Urothelium cell line (cell line): Measurements from ENCODE around the gene NFIA.

Experiments used
- DNase-seq: peaks from one replicate; pipeline ENCODE4 v3.0.0; 2011; ENCODE audit warnings: low spot score, mixed read lengths
- FAIRE-seq: peaks from 2 replicates; lab custom pipeline; 2011; peaks lifted over from hg19 to GRCh38; lab: Jason Lieb, UNC

NFIA gene

DNA sequence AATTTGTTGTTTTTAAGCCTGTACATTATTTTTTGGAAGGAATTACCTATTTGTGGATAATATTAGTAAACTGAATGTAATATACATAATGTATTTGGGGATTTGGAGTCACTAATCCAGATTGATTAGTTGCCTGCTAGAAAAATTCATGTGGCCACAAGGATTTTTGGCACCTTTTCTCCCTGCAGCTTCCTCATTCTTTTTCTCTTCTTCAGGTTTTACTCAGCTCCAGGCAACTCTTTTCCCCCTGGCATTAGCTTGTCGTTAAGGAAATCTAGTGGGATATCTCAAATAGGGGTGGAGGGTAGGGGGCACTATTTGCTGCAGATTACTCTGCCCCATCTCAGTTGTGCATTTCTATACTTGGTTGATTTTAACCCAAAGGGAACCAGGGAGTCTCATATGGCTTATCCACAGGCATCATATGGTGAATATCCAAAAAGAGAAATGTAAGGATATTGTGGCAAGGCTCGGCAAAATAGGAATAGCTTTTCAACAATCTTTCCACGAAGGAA, 203.1 kb downstream of the NFIA start:
- DNase-seq: no peak
- no peak for FAIRE-seq

DNA sequence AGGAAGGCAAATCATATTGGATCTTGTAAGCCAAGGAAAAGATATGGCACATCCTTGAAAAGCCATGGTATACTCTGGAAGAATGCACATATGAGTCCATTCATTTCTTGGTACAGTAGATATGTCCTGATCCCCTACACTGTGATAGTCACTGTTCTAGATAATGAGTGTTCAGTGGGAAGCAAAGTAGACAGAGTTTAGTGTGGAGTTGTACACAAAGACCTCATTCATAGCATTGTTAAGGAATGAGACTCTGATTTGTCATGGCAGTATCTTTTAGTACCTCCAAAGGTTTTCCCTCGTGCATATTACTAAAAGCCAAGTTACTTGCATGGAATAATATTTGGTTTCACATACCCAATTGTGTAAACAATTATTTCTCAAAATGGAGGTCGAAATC, 204.7 kb downstream of the NFIA start:
- DNase-seq (peak; percentile 29), FAIRE-seq (no peak)

DNA sequence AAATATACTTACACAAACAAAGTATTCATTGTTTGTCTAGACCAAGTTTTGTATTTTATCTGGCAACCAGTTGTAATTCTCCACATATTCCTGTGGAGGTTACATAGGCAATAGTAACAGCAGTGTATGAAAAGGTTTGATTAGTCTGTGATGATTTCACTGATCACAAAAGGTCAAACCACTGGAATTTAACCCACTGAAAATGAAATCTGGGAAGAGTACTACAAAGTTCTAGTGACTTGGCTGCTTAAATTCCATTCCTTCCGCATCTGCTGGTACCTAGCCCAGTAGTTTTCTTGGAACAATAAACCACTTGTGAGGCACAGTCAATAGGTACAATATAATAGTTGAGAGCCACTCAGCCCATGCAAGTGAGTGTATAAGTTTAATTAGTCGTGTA, 205.4 kb downstream of the NFIA start:
- DNase-seq (peak; percentile 70), FAIRE-seq (peak; percentile 61)

DNA sequence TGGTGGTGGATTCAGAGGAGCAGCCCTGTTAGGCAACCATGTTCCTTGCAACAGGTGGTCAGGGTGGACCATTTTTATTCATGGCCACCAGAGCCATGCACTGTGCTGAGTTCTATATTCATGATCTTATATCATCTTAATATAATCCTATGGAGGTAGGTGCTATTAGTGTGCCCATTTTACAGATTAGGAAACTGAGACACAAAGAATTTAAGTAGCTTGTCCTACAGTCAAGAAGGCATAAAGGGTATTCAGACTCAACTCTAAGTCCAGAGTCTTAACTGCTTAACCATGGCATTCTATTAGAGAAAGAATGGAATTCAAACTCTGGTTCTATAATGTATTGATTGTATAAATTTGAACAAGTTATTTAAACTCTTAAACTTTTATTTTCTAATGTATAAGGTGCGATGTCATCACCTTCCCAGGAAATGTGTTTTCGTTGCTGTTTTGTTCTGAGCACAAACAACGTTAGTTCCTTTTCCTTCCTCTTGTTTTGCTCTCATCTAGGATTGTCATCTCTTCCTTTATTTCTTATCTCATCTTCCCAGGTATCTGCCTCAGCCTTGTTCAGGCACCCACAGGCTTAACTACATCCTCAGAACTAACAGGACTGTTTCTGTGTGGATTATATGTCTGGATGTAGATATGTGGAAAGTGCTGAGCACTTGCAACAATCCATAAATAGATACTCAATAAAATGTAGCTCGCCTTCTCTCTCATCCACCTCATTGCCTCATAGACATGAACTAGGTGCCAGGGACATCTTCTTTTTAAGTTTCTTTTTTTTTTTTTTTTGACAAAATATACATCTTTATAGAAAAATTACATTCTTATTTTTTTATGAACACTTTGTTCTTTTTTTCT, 207.1 kb downstream of the NFIA start:
- no peak for FAIRE-seq
- no peak for DNase-seq

DNA sequence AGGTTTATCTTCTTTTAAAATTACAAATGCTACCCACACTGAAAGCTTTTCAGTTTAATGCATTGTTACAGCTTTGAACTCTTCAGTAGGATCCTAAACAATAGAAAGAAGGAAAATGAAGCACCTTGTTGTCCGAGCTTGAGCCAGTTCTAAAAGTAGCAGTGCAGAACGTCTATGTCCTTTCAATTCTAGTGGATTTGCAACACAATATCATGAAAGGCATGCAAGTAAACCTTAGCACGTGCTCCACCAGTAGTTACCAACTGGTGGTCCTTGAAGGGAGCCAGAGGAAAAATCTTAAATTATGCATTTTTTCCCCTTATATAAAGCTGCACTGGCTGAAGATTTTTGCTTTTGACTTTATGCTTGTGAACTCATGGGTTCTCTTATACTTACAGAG, 208.2 kb downstream of the NFIA start:
- FAIRE-seq (no peak), DNase-seq (no peak)

DNA sequence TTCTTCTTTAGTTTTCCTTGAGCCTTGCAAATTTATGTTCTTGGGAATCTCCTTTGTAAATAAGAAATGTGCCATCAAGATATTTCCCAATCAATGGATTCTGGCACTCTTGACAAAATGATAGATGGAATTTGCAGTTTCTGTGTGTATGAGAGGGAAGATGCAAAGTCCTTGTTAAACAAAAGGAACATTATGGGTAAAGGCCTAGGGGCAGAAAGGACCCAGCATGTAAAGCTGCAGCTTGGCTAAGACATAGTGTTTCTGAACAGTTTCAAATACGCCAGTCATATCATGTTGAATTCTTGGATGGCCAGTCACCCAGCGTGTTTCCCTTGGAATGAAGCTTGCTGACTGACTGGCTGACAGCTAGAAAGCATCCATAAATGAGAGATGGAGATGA, 210.8 kb downstream of the NFIA start:
- FAIRE-seq (no peak), DNase-seq (no peak)

DNA sequence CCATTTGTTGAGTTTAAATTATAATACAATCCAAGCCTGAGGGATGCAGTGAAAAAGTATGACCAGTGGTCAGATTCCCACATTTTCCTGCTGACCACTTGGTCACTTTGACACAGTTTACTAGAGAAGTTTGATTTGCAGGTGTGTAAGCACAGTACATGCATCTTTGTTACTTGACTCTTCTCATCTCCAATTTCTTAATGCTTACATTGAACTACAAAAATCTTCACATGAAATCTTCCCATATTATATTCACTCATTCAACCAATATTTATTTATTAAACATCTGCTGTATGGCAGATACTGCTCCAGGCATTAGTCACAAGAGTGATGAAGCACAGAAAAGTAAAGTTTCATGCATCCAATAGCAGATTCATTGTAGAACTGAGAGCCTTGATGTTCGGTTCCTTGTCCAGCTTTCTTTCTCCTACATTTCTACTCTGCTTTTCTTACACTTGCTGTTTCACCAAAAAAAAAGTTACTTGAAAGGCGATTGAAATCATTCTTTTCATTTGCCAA, 211.7 kb downstream of the NFIA start:
- DNase-seq: no peak
- no peak for FAIRE-seq

DNA sequence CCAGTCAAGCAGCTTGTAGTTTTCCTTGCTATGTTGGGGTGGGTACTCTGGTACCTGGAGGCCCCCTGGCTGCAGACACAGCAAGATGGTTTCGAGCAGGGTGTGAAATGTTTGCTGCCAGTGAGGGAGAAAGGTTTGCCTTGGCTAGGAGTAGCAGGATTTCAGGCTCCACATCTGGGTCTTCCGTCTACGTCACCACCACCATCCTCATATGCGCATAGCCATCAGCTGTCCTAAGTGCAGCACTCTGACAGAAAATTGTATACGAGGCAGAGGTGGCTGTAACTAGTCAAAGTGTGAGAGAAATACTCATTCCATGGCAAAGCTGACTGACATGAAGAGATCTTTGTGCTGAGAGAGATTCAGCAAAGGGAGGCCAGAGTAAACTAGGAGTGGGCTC, 212.6 kb downstream of the NFIA start:
- FAIRE-seq: no peak
- no peak for DNase-seq

DNA sequence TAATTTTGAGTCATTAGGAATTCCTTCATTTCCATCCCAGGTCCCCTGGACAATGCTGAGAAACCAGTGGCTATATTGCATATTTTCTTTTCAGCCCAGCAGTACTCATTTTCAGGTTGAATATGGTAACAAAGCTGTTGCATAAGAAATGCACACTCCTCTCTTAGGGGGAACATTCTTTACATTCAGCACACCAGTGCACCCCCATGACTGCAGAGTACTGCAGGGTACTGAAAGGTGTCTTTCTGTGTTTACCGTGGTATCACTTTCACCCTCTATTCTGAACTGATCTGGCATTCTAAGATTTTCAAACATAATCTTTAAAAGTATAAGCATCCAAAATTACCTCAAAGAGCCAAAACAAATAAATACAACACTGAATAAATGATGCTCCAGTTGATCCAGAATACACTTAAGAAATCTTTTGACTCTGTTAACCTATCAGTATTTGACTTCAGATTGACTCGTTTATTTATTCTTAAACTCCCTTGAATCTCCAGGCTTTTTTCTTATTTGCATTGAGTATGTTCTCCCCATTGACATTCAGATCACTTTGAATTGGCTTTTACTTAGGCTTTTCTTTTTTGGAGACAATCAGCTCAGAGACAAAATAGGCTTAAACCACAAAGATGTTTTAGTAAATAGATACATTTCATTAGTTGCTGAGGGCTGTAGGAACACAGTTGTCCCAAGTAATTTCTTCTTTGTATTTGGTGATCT, 213.6 kb downstream of the NFIA start:
- no peak for DNase-seq
- no peak for FAIRE-seq

DNA sequence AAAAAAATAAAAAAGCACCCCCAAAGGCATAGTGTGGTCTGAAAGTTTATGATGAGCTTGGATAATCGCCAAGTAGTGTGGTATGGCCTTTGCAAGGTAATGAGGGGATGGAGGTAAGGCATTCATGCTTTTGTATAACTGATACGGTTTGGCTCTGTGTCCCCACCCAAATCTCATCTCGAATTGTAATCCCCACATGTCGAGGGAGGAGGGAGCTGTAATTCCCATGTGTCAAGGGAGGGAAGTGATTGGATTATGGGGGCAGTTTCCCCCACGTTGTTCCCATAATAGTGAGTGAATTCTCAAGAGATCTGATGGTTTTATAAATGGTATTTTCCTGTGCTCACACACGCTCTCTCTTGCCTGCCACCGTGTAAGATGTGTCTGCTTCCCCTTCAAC, 215.5 kb downstream of the NFIA start:
- DNase-seq (no peak), FAIRE-seq (no peak)

DNA sequence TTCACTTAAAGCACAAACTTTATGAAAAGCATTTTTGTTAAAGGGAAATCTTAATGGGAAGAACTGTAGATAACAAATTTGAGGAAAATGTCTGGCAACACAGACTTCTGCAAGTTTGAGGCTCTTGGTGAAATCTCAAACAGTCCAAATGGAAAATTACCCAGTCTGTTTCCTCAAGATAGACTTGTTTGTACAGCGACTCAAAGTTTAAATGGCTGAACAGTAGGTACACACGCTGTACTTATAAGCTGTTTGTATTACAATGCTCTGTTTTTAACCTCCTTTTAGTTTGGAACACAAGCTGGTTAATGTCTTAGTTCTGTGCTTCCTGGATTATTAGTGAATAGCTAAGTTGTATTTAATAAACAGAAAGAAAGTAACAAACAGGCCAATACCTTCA, 217.1 kb downstream of the NFIA start:
- no peak for DNase-seq
- no peak for FAIRE-seq

DNA sequence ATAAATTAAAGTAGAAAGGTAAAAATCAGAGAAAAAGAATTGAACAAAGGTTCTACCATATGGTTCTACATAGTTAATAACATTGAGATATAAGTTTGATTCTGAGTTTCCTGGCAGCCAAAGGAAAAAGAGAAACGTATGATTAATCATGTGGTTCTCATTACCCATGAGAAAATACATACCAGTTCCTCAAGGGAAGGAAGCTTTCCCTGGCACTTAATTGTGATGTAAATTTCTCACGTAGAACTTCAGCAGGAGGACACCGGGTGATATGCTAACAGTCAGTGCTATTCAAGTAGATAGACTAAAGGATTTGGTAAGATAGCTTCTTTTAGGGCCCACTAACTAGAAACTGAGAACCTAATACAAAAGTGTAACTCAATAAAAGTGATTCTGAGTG, 218.5 kb downstream of the NFIA start:
- no peak for DNase-seq
- no peak for FAIRE-seq

DNA sequence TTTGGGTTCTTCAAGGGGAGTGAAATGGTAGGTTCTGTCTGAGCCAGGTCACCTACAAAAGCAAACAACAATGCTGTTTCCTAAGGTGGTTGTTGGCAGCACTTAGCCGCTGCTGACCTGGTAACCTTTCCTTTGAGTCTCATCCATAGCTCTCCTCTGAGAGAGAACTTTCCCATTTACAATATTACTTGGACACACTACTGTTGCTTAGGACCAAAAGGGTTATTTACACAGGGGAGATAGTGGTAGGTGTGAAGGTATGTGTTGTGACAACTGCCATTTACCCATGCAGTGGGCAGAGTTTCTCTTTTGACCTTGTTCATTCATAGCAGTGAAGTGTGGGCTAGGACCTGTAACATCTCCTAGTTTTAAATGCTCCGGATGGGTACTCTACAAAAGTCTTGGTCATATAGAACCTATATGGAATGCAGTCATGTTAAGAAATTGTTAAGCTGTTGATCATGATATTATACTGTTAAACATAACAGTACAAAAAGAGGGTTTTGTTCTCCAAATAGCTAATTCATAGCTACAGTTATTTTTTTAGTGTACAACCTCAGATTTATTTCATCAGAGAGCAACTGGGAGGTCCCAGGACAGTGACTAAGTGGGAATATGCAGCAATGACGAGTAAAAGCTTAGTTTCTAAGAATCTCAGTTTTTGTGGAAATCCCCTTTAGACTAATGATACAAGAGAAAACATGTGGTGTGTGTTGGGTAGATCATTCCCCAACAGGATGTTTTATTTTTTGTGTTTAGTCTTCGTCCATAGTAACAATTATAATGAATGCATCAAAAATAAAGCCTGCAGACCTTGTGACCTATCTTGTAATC, 219.7 kb downstream of the NFIA start:
- FAIRE-seq: no peak
- DNase-seq: no peak

DNA sequence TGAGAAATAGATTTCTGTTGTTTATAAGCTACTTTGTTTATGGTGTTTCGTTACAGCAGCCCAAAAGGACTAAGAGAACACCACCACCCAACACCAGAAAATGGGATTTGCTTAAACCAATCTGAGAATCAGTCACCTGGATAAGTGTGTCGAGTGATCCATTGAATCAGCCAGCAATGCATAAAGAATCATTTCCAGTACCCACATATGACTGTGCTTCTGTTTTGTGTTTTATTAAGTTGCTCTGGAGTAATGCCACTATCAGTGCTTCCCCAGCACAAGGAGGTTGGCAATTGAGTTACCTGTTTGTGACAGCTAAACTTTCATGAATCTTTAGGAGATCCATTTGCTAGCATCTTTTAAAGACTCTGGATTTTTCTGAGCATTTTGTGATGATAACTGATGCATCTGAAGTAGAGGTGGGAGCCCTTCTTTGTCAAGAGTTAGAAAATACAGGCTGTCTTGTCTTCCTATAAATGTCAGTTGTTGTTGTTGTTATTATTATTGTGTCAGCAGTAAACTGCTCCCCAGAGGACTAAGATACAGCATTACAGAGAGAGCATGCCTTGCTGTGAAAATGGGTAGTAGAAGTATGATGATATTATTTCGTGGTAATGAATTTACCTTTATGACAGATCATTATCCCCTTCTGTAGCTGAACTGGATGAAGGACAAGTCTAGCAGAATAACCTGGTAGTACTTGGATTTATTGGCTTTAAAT, 225.2 kb downstream of the NFIA start:
- FAIRE-seq (no peak), DNase-seq (no peak)

DNA sequence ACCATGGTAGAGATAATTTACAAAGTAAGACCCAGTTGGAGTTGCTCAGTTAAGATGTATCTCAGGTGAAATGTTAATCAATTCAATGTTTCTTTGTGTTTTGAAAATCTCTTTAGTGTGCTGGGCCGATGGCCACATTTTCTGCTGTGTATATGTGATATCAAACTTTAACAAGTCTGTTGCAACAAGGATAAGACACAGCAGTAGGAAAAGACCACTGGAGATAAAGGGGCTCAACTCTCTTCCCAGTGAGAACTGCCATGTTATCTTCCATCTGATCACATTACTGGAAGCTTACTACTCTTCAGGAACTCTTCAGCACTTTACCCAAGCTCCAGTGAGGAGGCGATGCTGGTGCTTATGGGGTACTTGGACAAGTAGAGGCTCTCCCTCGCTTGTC, 227.7 kb downstream of the NFIA start:
- DNase-seq: no peak
- FAIRE-seq: no peak

DNA sequence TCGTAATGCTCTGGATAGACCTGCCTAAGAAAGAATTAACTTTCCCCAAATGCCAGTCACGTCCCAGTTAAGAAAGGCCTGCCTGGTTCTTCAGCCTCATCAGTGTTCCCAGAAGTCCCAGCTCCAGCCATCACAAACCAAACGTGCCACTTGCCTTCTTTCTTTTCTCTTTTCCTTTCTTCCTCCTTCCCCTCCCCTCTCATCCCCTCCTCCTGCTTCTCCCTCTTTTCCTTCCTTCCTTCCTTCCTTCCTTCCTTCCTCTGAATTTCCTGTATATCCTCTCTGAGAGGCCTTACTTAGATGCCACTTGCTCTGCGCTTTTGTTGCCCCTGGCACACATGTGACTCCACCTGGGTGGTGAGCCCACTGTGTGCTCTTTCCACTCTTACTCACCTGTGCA, 228.2 kb downstream of the NFIA start:
- no peak for DNase-seq
- no peak for FAIRE-seq

DNA sequence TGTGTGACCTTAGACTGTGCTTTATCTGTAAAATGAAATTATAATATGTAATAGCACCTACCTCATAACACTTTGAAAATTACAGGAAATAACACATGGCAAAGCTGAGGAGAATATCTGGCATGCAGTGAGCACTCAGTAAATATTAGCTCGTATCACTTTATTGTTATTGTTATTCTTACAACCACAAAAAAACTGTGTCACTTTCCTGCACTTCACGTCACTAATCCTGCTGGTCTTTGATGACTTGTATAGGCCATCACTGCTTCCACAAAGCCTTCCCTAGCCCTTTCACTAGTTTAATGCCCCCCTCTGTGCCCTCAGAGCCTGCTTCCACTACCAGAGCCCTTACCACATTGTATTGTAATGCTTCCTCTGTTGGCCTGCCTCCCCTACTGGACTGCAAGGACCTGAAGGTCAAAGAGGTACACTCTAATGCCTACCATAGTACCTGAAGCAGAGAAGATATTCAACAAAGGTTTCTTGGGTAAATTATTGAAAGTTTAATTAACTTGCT, 231.6 kb downstream of the NFIA start:
- DNase-seq: no peak

DNA sequence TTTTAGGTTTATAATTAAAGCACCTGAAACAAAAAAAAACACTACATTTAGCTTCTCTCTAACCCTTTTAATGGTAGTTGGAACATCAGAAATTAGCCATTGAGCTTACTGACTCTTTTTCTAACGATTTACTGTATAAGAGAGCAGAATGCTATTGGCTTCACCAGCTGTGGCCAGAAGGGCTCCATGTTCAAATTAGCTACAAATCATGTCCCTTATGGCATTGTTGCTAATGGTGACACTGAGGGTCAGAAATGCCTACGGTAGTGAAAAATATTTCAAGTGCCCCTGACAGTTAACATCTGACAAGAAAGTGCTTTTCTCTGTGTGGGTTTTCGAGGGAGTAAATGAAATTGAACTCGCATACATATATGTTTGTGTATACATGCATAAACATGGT, 232.7 kb downstream of the NFIA start:
- no peak for FAIRE-seq
- no peak for DNase-seq

More for the DNA sequence above, 231.6 kb downstream of the NFIA start:
- FAIRE-seq: no peak

DNA sequence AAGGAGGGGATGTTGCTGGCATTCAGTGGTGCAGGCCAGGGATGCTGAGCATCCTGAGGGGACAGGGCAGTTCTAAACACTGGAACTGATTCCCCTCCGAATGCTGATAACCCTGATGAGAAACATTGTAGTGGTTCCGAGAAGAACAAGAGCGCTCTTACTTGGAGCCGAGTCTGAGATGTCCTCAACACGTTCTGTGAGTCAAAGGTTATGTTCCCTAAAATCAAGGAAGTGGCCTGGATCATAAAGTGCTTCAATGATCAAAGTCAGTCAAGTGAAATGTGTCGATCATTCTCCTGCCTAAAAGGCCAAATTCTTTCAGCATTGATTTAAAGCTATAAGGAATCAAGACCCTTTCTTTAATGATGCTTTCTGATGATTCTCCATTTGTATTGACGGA, 234.1 kb downstream of the NFIA start:
- FAIRE-seq: no peak
- no peak for DNase-seq
